NCI-H1694 treated with DMSO at 0.1 percent for 48 hours (cell line): ENCODE measurements around the gene PKIG.
A peak's percentile ranks its signal among the peaks of the same experiment; 100 is the strongest.

Experiments
- DNase-seq: peaks from one replicate; lab custom pipeline; 2025; lab: John Stamatoyannopoulos, UW

Gene PKIG

GRCh38 chr20:44596876-44597275 is 14.5 kb downstream of the PKIG start:
- no peak for DNase-seq

GRCh38 chr20:44597516-44597915 is 15.1 kb downstream of the PKIG start:
- no peak for DNase-seq

GRCh38 chr20:44597930-44598329 is 15.6 kb downstream of the PKIG start:
- DNase-seq = no peak

GRCh38 chr20:44598423-44599305 is 16.3 kb downstream of the PKIG start:
- DNase-seq = no peak

- no peak for DNase-seq
Measured at GRCh38 chr20:44599715-44600114, 17.3 kb downstream of the PKIG start.

GRCh38 chr20:44600301-44600700 is 17.9 kb downstream of the PKIG start:
- DNase-seq = no peak

GRCh38 chr20:44600758-44601201 is 18.4 kb downstream of the PKIG start:
- DNase-seq = no peak

GRCh38 chr20:44601236-44601671 is 18.9 kb downstream of the PKIG start:
- no peak for DNase-seq

- no peak for DNase-seq
Measured at GRCh38 chr20:44601801-44602204, 19.4 kb downstream of the PKIG start.

GRCh38 chr20:44603327-44603726 is 20.9 kb downstream of the PKIG start:
- DNase-seq = no peak

- DNase-seq = no peak
Measured at GRCh38 chr20:44606725-44607441, 24.5 kb downstream of the PKIG start.

- no peak for DNase-seq
Measured at GRCh38 chr20:44609006-44609515, 26.7 kb downstream of the PKIG start.

- peak; percentile 72 for DNase-seq
Measured at GRCh38 chr20:44609516-44610312, 27.3 kb downstream of the PKIG start.

GRCh38 chr20:44610313-44610962 is 28.1 kb downstream of the PKIG start:
- DNase-seq = no peak

- no peak for DNase-seq
Measured at GRCh38 chr20:44613575-44613974, 31.2 kb downstream of the PKIG start.

GRCh38 chr20:44614525-44614924 is 32.1 kb downstream of the PKIG start:
- no peak for DNase-seq

GRCh38 chr20:44615169-44615791 is 32.9 kb downstream of the PKIG start:
- DNase-seq = no peak

- no peak for DNase-seq
Measured at GRCh38 chr20:44615876-44616603, 33.7 kb downstream of the PKIG start.

- no peak for DNase-seq
Measured at GRCh38 chr20:44616604-44616964, 34.2 kb downstream of the PKIG start.

- no peak for DNase-seq
Measured at GRCh38 chr20:44618318-44618731, 35.9 kb downstream of the PKIG start.
